Transverse colon (tissue), 4 donors: ENCODE measurements around the gene AWAT2. TPM values are rescaled to one million over a fixed set of nuclear protein-coding genes. Genes with fewer than 3 reads are reported as not detected.
"Not testable (repeated sequence)": the region's sequence is repeated elsewhere in the genome, so short reads cannot be mapped to it uniquely, and the experiment has no call there.

ENCODE experiments used
- DNase-seq: peaks from one replicate; pipeline ENCODE4 v3.0.0-alpha.2; 2019
- H3K27ac ChIP-seq, 4 donors: fragments of 200-600 bp; sonication (generic); 2 replicates each; pipeline ENCODE4 v1.5.1; 2016 to 2018; ENCODE audit warnings: inconsistent platforms in 4 of 4
- H3K27me3 ChIP-seq: fragments of 200-600 bp; sonication (generic); 2 replicates; pipeline ENCODE4 v1.5.1; 2017; ENCODE audit warnings: inconsistent platforms
- H3K36me3 ChIP-seq, 4 donors: fragments of 200-600 bp; sonication (generic); 2 replicates each; pipeline ENCODE4 v1.5.1; 2017 to 2019; ENCODE audit warnings: inconsistent platforms in 4 of 4
- H3K4me1 ChIP-seq, 4 donors: fragments of 200-600 bp; sonication (generic); 2 replicates each; pipeline ENCODE4 v1.5.1; 2017 to 2020; ENCODE audit warnings: inconsistent platforms in 4 of 4
- H3K4me3 ChIP-seq, 4 donors: fragments of 200-600 bp; sonication (generic); 1 replicate in 1 of 4; 2 replicates in 3 of 4; pipeline versions ENCODE4 v1.5.1 to v1.6.1; 2017 to 2019; ENCODE audit warnings: inconsistent platforms in 4 of 4
- H3K9me3 ChIP-seq, 2 donors: fragments of 200-600 bp; sonication (generic); 2 replicates each; pipeline ENCODE4 v1.5.1; 2017 to 2019; ENCODE audit warnings: inconsistent platforms in 2 of 2
- CTCF ChIP-seq, 5 experiments: fragments of 200-600 bp in 3 of 5; fragments of 450-650 bp in 2 of 5; sonication (generic) in 3 of 5; IDR thresholded peaks; 1 replicate in 2 of 5; 2 replicates in 3 of 5; pipeline ENCODE4 v1.5.1; 2016 to 2017; ENCODE audit warnings: antibody characterized with exemption in 5 of 5, inconsistent platforms in 3 of 5, mild to moderate bottlenecking in 2 of 5, moderate library complexity in 1 of 5
- EP300 ChIP-seq: sonication (generic); formaldehyde crosslinking; IDR thresholded peaks from one replicate; pipeline ENCODE4 v1.6.1; 2017; ENCODE audit warnings: antibody characterized with exemption, low read depth
- POLR2A ChIP-seq: fragments of 450-650 bp; IDR thresholded peaks from one replicate; pipeline ENCODE4 v1.6.1; 2016; ENCODE audit warnings: antibody characterized with exemption, mild to moderate bottlenecking, moderate library complexity
- POLR2AphosphoS5 ChIP-seq, 3 donors: sonication (generic); formaldehyde crosslinking; IDR thresholded peaks; one replicate each; pipeline ENCODE4 v1.6.1; 2016; ENCODE audit warnings: antibody characterized with exemption in 3 of 3
- WGBS, 2 donors: methylation state at CpG; one replicate each; pipeline ENCODE4 v1.1.5; 2018; ENCODE audit warnings: low coverage in 1 of 2; 5-methylcytosine and 5-hydroxymethylcytosine counted together
- in situ Hi-C, 4 donors: fragments of 200-750 bp; cut with MboI; loops; one replicate each; pipeline versions ENCODE4 v1.15.0 to v1.15.1; 2017; ENCODE audit warnings: low sequenced_read_pairs in 3 of 4, low pct_ligation_motif_present in 1 of 4, low pct_unique_long_range_greater_than_20kb in 1 of 4
- intact Hi-C: fragments of 100-400 bp; cut with DNase I; formaldehyde crosslinking; loops from one replicate; pipeline ENCODE4 v1.15.1; 2023; ENCODE audit warnings: low total_unique reads
- total RNA-seq, 4 donors: library from RNA; depleted of rRNA; stranded (reverse); fragments of >200 nt; gene quantifications; one replicate each; pipeline ENCODE4 v1.1.0, GENCODE V29; 2016

Gene AWAT2
- total RNA-seq, 4 donors from 2014 or later: not detected

DNA sequence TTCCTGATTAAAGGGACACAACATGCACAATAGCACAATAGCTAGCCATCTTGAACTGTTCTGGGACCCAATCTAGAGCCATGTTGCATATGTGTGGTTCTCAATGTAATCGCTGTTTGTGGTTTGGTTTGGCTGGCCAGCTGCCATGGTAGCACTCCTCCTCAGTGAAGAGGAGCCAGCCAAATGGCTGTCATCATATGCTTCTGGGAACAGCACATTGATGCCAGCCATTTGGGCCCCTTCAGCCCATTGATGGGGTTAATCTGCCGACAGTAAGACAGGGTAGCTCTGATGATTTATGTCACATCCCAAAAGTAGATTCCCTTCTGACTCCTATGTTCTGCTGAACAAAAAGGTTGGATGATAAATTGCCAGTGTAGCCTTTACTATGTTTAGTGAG, 48.5 kb downstream of the AWAT2 start:
- TF ChIP-seq POLR2AphosphoS5 (IDR thresholded peaks at IDR 0.05): no peak
- no peak for TF ChIP-seq CTCF (IDR thresholded peaks at IDR 0.05)
- TF ChIP-seq POLR2A: no peak
- TF ChIP-seq EP300: no peak
- Histone ChIP-seq H3K27ac (no peak overlapping the region), H3K4me1 (no peaks in the 10 kb centered on the region), H3K36me3 (no peaks in the 10 kb centered on the region), H3K4me3 (no peak overlapping the region), H3K9me3 (no peaks in the 10 kb centered on the region), H3K27me3 (no peaks in the 10 kb centered on the region)
- in situ Hi-C loops (no loop called here), intact Hi-C loops (no loop called here)
- 58% methylated on average over 2 of the region's 2 CpGs; no CpG with 5 or more reads in 1 of the 2 donors for WGBS, 2 donors
- no peak for DNase-seq

DNA sequence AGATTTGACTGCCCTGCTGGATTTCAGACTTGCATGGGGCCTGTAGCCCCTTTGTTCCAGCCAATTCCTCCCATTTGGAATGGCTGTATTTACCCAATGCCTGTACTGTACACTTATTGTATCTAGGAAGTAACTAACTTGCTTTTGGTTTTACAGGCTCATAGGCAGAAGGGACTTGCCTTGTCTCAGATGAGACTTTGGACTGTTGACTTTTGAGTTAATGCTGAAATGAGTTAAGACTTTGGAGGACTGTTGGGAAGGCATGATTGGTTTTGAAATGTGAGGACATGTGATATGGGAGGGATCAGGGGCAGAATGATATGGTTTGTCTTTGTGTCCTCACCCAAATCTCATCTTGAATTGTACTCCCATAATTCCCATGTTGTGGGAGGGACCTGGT, 51.4 kb downstream of the AWAT2 start:
- intact Hi-C loops, H3K36me3 ChIP-seq, DNase-seq, H3K27ac ChIP-seq, H3K27me3 ChIP-seq, H3K4me3 ChIP-seq, H3K9me3 ChIP-seq, in situ Hi-C loops, H3K4me1 ChIP-seq: not testable (repeated sequence)

- in situ Hi-C loops (no loop called here), intact Hi-C loops (no loop called here)
- H3K36me3 ChIP-seq: no peaks in the 10 kb centered on the region
- no peaks in the 10 kb centered on the region for H3K9me3 ChIP-seq
- no peak for DNase-seq
- H3K27me3 ChIP-seq: no peaks in the 10 kb centered on the region
- H3K27ac ChIP-seq: no peak overlapping the region
- H3K4me1 ChIP-seq: no peaks in the 10 kb centered on the region
- H3K4me3 ChIP-seq: no peak overlapping the region
- TF ChIP-seq POLR2AphosphoS5 (IDR thresholded peaks at IDR 0.05) (no peak), EP300 (no peak), CTCF (IDR thresholded peaks at IDR 0.05) (no peak), POLR2A (no peak)
Measured at GRCh38 chrX:69996113-69996468, 53.6 kb downstream of the AWAT2 start.

DNA sequence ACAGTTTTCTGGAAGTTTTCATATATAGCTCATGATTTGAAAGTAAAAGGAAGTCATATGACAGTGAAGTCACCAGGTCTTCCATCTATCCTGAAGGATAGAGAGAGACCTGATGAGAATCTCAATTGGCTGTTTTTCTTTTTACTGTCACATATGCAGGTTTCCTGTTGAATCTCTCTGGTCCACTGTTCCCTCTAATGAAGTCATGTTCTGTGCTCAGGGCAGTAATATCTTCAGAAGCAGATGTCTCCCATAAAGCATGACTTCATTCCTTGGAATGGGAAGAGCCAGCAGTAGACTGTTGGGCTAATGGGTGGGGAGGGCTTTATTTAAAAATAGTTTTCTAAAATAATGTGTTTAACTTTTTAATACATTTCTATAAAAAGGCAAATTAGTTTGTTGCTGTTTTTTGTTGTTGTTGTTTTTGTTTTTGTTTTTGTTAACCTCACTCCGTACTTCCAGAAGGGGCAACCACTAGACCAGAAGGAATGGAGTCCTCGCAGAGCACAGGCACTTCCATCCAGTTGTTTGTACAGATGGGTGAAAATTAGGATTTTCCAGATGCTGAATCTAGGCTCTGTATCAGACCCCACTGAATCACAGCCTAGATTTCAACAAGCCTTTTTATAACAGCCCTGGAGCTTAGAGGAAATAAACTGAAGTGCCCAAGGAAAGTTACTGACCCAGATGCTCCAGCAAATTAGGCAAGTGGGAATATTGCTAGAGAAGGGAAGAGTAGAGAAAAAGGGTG, 54.2 kb downstream of the AWAT2 start:
- H3K4me1 ChIP-seq: no peaks in the 10 kb centered on the region
- H3K27ac ChIP-seq: no peak overlapping the region
- intact Hi-C loops: no loop called here
- H3K4me3 ChIP-seq: no peak overlapping the region
- no peak for DNase-seq
- TF ChIP-seq CTCF (IDR thresholded peaks at IDR 0.05): no peak
- no peak for TF ChIP-seq POLR2AphosphoS5 (IDR thresholded peaks at IDR 0.05)
- TF ChIP-seq EP300: no peak
- TF ChIP-seq POLR2A: no peak
- in situ Hi-C loops: no loop called here
- H3K27me3 ChIP-seq: no peaks in the 10 kb centered on the region
- 66% methylated on average over 2 of the region's 2 CpGs; no CpG with 5 or more reads in 1 of the 2 donors for WGBS, 2 donors
- H3K36me3 ChIP-seq: no peaks in the 10 kb centered on the region
- H3K9me3 ChIP-seq: no peaks in the 10 kb centered on the region

DNA sequence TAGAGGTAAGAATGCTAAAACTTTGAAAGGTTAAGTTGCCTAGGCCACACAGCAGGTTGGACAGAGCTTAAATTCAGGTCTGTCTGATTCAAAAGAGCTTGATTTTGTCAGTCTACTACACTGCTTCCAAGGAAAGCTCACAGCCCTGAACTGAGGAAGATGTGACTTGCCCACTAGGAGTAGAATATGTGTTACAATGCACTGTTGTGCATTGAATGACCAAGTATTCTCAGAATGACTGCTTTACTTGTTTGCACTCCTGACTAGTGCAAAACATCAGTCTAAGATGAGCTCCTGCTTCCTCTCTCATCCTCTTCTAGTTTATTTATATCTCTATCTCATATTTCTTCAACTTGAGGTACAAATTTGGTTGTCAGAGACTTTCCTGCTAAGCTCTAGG, 56.2 kb downstream of the AWAT2 start:
- intact Hi-C loops: no loop called here
- Histone ChIP-seq H3K9me3 (no peaks in the 10 kb centered on the region), H3K27ac (no peak overlapping the region), H3K4me3 (no peak overlapping the region), H3K27me3 (no peaks in the 10 kb centered on the region), H3K36me3 (no peaks in the 10 kb centered on the region), H3K4me1 (no peaks in the 10 kb centered on the region)
- in situ Hi-C loops: no loop called here
- TF ChIP-seq CTCF (IDR thresholded peaks at IDR 0.05): no peak
- no peak for DNase-seq
